Left lung (tissue), 10 donors: ENCODE measurements around the gene GRIN2C. TPM values are rescaled to one million over a fixed set of nuclear protein-coding genes. Genes with fewer than 3 reads are reported as not detected.

Source experiments
- ATAC-seq: fragments of 200-7000 bp; cut with Tn5 transposase; one replicate; pipeline ENCODE4 v1.9.1; 2020; ENCODE audit warnings: moderate library complexity
- DNase-seq, 4 donors: peaks; one replicate each; pipeline ENCODE4 v3.0.0-alpha.2; 2013 to 2020
- H3K27ac ChIP-seq, 2 donors: fragments of 200-600 bp; sonication (generic) in 1 of 2; one replicate each; pipeline versions ENCODE4 v1.5.0 to v1.8.0; 2020 to 2021
- H3K27me3 ChIP-seq, 2 donors: fragments of 200-600 bp; sonication (generic) in 1 of 2; one replicate each; pipeline versions ENCODE4 v1.5.0 to v1.8.0; 2020 to 2021
- H3K36me3 ChIP-seq, 2 donors: fragments of 200-600 bp; sonication (generic) in 1 of 2; one replicate each; pipeline versions ENCODE4 v1.5.0 to v1.8.0; 2020 to 2021
- H3K4me1 ChIP-seq, 2 donors: fragments of 200-600 bp; one replicate each; pipeline ENCODE4 v1.8.0; 2021
- H3K4me3 ChIP-seq, 2 donors: fragments of 200-600 bp; sonication (generic) in 1 of 2; one replicate each; pipeline versions ENCODE4 v1.5.0 to v1.8.0; 2020 to 2021; ENCODE audit warnings: mild to moderate bottlenecking in 1 of 2
- H3K9me3 ChIP-seq, 2 donors: fragments of 200-600 bp; sonication (generic) in 1 of 2; one replicate each; pipeline versions ENCODE4 v1.5.0 to v1.8.0; 2020 to 2021
- CTCF ChIP-seq, 2 donors: fragments of 200-600 bp; sonication (generic) in 1 of 2; IDR thresholded peaks; one replicate each; pipeline versions ENCODE4 v1.5.0 to v1.8.0; 2021; ENCODE audit warnings: antibody characterized with exemption in 2 of 2
- intact Hi-C, 2 donors: fragments of 100-400 bp; cut with DNase I; formaldehyde crosslinking; loops; one replicate each; pipeline versions ENCODE4 v1.11.2 to v1.14.2; 2022
- polyA plus RNA-seq, 6 donors: library from polyadenylated mRNA; unstranded; fragments of 120-200 nt; gene quantifications; one replicate each; pipeline ENCODE4 v1.2.1, GENCODE V29; 2013; ENCODE audit not compliant: insufficient read length in 6 of 6
- total RNA-seq, 2 donors: library from RNA; stranded (reverse); fragmentation: NEBNext Ultra II Directional; extraction: Animal tissue kit (Norgen Biotek cat#: 25700); gene quantifications; one replicate each; pipeline ENCODE4 v1.2.1, GENCODE V29; 2021
- donor health status: DM: no; HTN: yes; CAD: no.
- donor health status: DM: no; HTN: no; CAD: no.

Gene GRIN2C
- total and polyA plus RNA-seq, 8 donors, result 0.15 to 0.43 (median 0.26) TPM; not detected in 1

DNA sequence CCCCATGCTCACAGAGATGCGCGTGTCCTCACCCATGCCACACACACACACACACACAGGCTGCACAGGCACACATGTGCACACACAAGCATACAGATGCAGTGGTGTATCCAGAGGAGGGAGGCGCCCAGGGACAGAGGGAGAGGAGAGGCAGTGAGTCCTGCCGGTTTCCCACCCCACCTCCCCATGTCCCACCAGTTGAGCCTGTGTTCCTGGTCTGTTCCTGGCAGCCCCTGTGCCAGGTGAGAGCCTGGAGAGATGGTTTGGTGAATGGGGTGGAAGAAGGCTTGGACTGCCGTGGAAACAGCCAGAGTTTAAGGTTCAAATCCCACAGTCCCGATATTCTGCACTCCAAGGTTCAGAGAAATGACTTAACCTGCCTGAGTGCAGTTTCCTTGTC lies 44.0 kb upstream of the GRIN2C start:
- Histone ChIP-seq H3K9me3 (no peaks in the 10 kb centered on the region), H3K27ac (no peak overlapping the region), H3K36me3 (no peaks in the 10 kb centered on the region), H3K27me3 (peaks cover 0 to 54% of the 10 kb centered on the region in 2 donors), H3K4me3 (no peak overlapping the region), H3K4me1 (no peaks in the 10 kb centered on the region)
- no peak for TF ChIP-seq CTCF (IDR thresholded peaks at IDR 0.05)
- no peak for ATAC-seq
- no peak for DNase-seq
- intact Hi-C loops, result no loop called here

DNA sequence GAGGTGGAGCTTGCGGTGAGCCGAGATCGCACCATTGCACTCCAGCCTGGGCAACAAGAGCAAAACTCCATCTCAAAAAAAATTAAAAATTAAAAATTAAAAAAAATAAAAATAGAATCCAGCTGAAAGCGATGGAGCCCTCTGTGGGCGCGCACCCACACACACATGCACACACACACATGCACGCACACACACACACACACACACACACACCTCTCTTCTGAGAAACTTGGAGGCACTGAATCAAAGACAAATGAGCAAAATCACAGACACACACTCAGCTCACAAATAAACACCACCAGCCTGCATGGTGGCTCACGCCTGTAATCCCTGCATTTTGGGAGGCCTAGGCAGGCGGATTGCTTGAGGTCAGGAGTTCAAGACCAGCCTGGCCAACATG lies 43.3 kb upstream of the GRIN2C start:
- no peaks in the 10 kb centered on the region for H3K36me3 ChIP-seq
- no peak overlapping the region for H3K27ac ChIP-seq
- H3K27me3 ChIP-seq, result peaks cover 0 to 54% of the 10 kb centered on the region in 2 donors
- H3K9me3 ChIP-seq, result no peaks in the 10 kb centered on the region
- ATAC-seq, result no peak
- no peak for DNase-seq
- TF ChIP-seq CTCF (IDR thresholded peaks at IDR 0.05), result no peak
- H3K4me1 ChIP-seq, result no peaks in the 10 kb centered on the region
- intact Hi-C loops, result no loop called here
- no peak overlapping the region for H3K4me3 ChIP-seq

- Histone ChIP-seq H3K9me3 (no peaks in the 10 kb centered on the region), H3K36me3 (no peaks in the 10 kb centered on the region), H3K4me1 (no peaks in the 10 kb centered on the region), H3K4me3 (no peak overlapping the region), H3K27me3 (peaks cover 0 to 54% of the 10 kb centered on the region in 2 donors), H3K27ac (no peak overlapping the region)
- intact Hi-C loops, result no loop called here
- ATAC-seq, result no peak
- DNase-seq, result peak in 1 of 4 donors; percentile 28
- TF ChIP-seq CTCF (IDR thresholded peaks at IDR 0.05), result no peak
Observed at GRCh38 chr17:74901353-74902135, 41.9 kb upstream of the GRIN2C start.

- intact Hi-C loops, result no loop called here
- peak in 1 of 4 donors; percentile 13 for DNase-seq
- H3K4me3 ChIP-seq, result no peak overlapping the region
- no peaks in the 10 kb centered on the region for H3K36me3 ChIP-seq
- no peak for TF ChIP-seq CTCF (IDR thresholded peaks at IDR 0.05)
- no peak for ATAC-seq
- no peaks in the 10 kb centered on the region for H3K9me3 ChIP-seq
- no peak overlapping the region for H3K27ac ChIP-seq
- H3K4me1 ChIP-seq, result no peaks in the 10 kb centered on the region
- peaks cover 8 to 59% of the 10 kb centered on the region in 2 donors for H3K27me3 ChIP-seq
Observed at GRCh38 chr17:74900208-74900607, 40.5 kb upstream of the GRIN2C start.

DNA sequence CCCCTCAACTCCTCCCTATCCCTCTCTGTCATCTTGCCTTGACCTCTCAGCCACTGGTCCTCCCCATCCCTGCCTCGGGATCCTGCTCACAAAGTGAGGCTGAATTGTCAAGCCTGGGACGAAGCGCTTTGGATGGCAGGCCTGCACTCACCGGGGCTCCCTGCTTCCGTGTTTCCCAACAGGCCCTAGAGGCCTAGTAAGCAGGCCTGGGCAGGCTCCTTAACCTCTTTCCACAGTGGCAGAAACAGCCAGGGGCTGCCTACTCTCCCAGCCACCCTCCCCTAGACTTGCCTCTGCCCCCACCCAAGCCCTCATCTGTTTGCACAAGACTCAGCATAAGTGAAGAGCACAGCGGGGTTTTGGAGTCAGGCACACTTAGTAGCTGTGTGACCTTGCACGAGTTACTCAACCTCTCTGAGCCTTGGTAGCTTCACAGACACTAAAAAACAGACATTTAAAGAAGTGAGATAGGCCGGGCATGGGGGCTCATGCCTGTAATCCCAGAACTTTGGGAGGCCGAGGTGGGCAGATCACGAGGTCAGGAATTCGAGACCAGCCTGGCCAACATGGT lies 38.8 kb upstream of the GRIN2C start:
- TF ChIP-seq CTCF (IDR thresholded peaks at IDR 0.05), result no peak
- H3K36me3 ChIP-seq, result no peaks in the 10 kb centered on the region
- no peaks in the 10 kb centered on the region for H3K9me3 ChIP-seq
- no peak overlapping the region for H3K27ac ChIP-seq
- DNase-seq, result no peak
- H3K4me1 ChIP-seq, result peaks cover 0 to 7% of the 10 kb centered on the region in 2 donors
- peaks cover 24 to 59% of the 10 kb centered on the region in 2 donors for H3K27me3 ChIP-seq
- ATAC-seq, result no peak
- no peak overlapping the region for H3K4me3 ChIP-seq
- intact Hi-C loops, result no loop called here
